Measurements from ENCODE around the gene SPZ1. TPM values are rescaled to one million over a fixed set of nuclear protein-coding genes. Genes with fewer than 3 reads are reported as not detected.

Gene SPZ1
- total RNA-seq, 2 donors from 2014 or later, result not detected

- no peaks in the 10 kb centered on the region for H3K4me1 ChIP-seq (replicated peaks)
- no peaks in the 10 kb centered on the region for H3K27me3 ChIP-seq (replicated peaks; ENCODE audit: insufficient read depth)
- TF ChIP-seq POLR2A (IDR thresholded peaks at IDR 0.05) (no peak), POLR2AphosphoS5 (IDR thresholded peaks at IDR 0.05) (no peak), CTCF (IDR thresholded peaks at IDR 0.05) (no peak)
- no peaks in the 10 kb centered on the region for H3K36me3 ChIP-seq
- no peaks in the 10 kb centered on the region for H3K9me3 ChIP-seq
- no peak overlapping the region for H3K4me3 ChIP-seq
- 64% methylated on average over 1 of the region's 1 CpG for WGBS
- intact Hi-C loops (cut with DNase I), result no loop called here
- no peak overlapping the region for H3K27ac ChIP-seq
- DNase-seq (ENCODE audit: low spot score), result no peak
These were observed 50.6 kb downstream of the SPZ1 start for GRCh38 chr5:80370390-80370789.

Small RNA genes within 50 kb of the gene (small RNA-seq; reads per million reads assigned to genes)
- gene AC026410.2 (0 reads per million in 2 donors), gene RF00322 (0 reads per million in 2 donors), gene RNU6-211P (0 to 0.37 reads per million in 2 donors)

Other genes with a start within 250 kb of the SPZ1 start
- 100 to 1,000 TPM; 127 to 205 TPM for gene SERINC5, start 64.0 kb upstream of the SPZ1 start, total RNA-seq
- 10 to 100 TPM; 29.4 to 41.1 TPM for gene ZFYVE16, start 88.1 kb downstream of the SPZ1 start, total RNA-seq
- 1 to 10 TPM; 3.2 to 3.3 TPM for gene FAM151B, start 168.1 kb downstream of the SPZ1 start, total RNA-seq

All from prostate gland (tissue), 2 donors.